ENCODE data around the gene PRSS21.

- TF ChIP-seq EZH2 (IDR thresholded peaks at IDR 0.05; ENCODE audit: insufficient read depth, poor library complexity, severe bottlenecking) (no peak), EZH2phosphoT487 (IDR thresholded peaks at IDR 0.05; ENCODE audit: insufficient read depth, low read depth) (no peak)
Measured at GRCh38 chr16:2769675-2770056, 47.4 kb upstream of the PRSS21 start.
